ENCODE results near the gene TOM1L1. TPM values are rescaled to one million over a fixed set of nuclear protein-coding genes. Genes with fewer than 3 reads are reported as not detected.

The TOM1L1 gene
- total RNA-seq, 2 experiments from 2014 or later = 0.83 to 0.86 TPM

- Mint-ChIP-seq H3K9me3 (no peaks in the 10 kb centered on the region), H3K36me3 (ENCODE audit: low read depth) (no peaks in the 10 kb centered on the region), H3K27ac (no peak overlapping the region), H3K27me3 (no peaks in the 10 kb centered on the region), H3K4me1 (no peaks in the 10 kb centered on the region), H3K4me3 (no peak overlapping the region)
- DNase-seq = no peak
- ChIA-PET POLR2A (interaction anchor here (1.3 kb wide), 1 partner anchor 25 kb away, joined by 5 read pairs; no protein-coding TSS in a partner anchor), CTCF (interaction anchor here (0.7 to 7.6 kb wide), 26 partner anchors 8 to 521 kb away, joined by 3 to 76 read pairs (median 5); no protein-coding TSS in a partner anchor)
These were observed 92.4 kb downstream of the TOM1L1 start for GRCh38 chr17:54992797-54993639.

GRCh38 chr17:54996441-54996840, 95.8 kb downstream of the TOM1L1 start:
- Mint-ChIP-seq H3K9me3 (no peaks in the 10 kb centered on the region), H3K4me3 (no peak overlapping the region), H3K27ac (no peak overlapping the region), H3K27me3 (no peaks in the 10 kb centered on the region), H3K4me1 (no peaks in the 10 kb centered on the region), H3K36me3 (ENCODE audit: low read depth) (no peaks in the 10 kb centered on the region)
- DNase-seq = no peak
- CTCF ChIA-PET = interaction anchor here (1.3 to 7.6 kb wide), 2 partner anchors 100 to 360 kb away, joined by 3 to 76 read pairs; no protein-coding TSS in a partner anchor
- POLR2A ChIA-PET = no interaction called here

- ChIA-PET CTCF (interaction anchor here (1.0 to 1.4 kb wide), 3 partner anchors 8 to 346 kb away, joined by 3 to 5 read pairs (median 4); no protein-coding TSS in a partner anchor), POLR2A (no interaction called here)
- H3K4me1 Mint-ChIP-seq = no peaks in the 10 kb centered on the region
- no peaks in the 10 kb centered on the region for H3K36me3 Mint-ChIP-seq (ENCODE audit: low read depth)
- no peak for DNase-seq
- no peaks in the 10 kb centered on the region for H3K27me3 Mint-ChIP-seq
- no peak overlapping the region for H3K27ac Mint-ChIP-seq
- H3K9me3 Mint-ChIP-seq = no peaks in the 10 kb centered on the region
- no peak overlapping the region for H3K4me3 Mint-ChIP-seq
These were observed 101.8 kb downstream of the TOM1L1 start for GRCh38 chr17:55002458-55002857.

DNA sequence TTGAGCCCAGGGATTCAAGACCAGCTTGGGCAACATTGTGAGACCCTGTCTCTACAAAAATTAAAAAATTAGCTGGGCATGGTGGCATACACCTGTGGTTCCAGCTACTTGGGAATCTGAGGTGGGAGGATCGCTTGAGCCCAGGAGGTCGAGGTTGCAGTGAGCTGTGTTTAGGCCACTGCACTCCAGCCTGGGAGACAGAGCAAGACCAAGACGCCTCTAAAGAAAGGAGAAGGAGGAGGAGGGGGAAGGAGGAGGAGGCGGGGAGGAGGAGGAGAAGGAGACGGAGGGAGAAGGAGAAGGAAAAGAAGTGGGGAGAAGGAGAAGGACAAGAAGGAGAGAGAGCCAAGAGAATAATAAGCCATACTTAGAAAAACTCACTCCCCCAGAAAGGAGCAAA, 103.8 kb downstream of the TOM1L1 start:
- Mint-ChIP-seq H3K9me3 (no peaks in the 10 kb centered on the region), H3K27ac (no peak overlapping the region), H3K4me1 (no peaks in the 10 kb centered on the region), H3K4me3 (no peak overlapping the region), H3K36me3 (ENCODE audit: low read depth) (no peaks in the 10 kb centered on the region), H3K27me3 (no peaks in the 10 kb centered on the region)
- CTCF ChIA-PET = interaction anchor here (1.2 to 3.8 kb wide), 3 partner anchors 11 to 352 kb away, joined by 3 to 30 read pairs (median 7); no protein-coding TSS in a partner anchor
- DNase-seq = no peak
- POLR2A ChIA-PET = no interaction called here

GRCh38 chr17:55005520-55005919, 104.9 kb downstream of the TOM1L1 start:
- Mint-ChIP-seq H3K27me3 (no peaks in the 10 kb centered on the region), H3K4me3 (no peak overlapping the region), H3K9me3 (no peaks in the 10 kb centered on the region), H3K36me3 (ENCODE audit: low read depth) (no peaks in the 10 kb centered on the region), H3K27ac (no peak overlapping the region), H3K4me1 (no peaks in the 10 kb centered on the region)
- DNase-seq = no peak
- CTCF ChIA-PET = interaction anchor here (1.0 to 3.8 kb wide), 7 partner anchors 12 to 352 kb away, joined by 3 to 30 read pairs (median 3); no protein-coding TSS in a partner anchor
- POLR2A ChIA-PET = no interaction called here

Other genes with a start within 250 kb of the TOM1L1 start
- gene COX11, start 67.8 kb downstream of the TOM1L1 start, total RNA-seq = 10 to 100 TPM; 49.1 to 50.7 TPM
- gene STXBP4, start 67.9 kb downstream of the TOM1L1 start, total RNA-seq = 1 to 10 TPM; 4.7 to 6.6 TPM